HG03066 (cell line): Measurements from ENCODE around the gene SAMD10.
"Not testable (repeated sequence)": the region's sequence is repeated elsewhere in the genome, so short reads cannot be mapped to it uniquely, and the experiment has no call there.

Experiments
- ATAC-seq: cut with Tn5 transposase; IDR thresholded peaks from one replicate; pipeline ENCODE4 v1.9.1; 2021; ENCODE audit warnings: low read depth; ENCODE audit not compliant: unreplicated experiment

Gene SAMD10

DNA sequence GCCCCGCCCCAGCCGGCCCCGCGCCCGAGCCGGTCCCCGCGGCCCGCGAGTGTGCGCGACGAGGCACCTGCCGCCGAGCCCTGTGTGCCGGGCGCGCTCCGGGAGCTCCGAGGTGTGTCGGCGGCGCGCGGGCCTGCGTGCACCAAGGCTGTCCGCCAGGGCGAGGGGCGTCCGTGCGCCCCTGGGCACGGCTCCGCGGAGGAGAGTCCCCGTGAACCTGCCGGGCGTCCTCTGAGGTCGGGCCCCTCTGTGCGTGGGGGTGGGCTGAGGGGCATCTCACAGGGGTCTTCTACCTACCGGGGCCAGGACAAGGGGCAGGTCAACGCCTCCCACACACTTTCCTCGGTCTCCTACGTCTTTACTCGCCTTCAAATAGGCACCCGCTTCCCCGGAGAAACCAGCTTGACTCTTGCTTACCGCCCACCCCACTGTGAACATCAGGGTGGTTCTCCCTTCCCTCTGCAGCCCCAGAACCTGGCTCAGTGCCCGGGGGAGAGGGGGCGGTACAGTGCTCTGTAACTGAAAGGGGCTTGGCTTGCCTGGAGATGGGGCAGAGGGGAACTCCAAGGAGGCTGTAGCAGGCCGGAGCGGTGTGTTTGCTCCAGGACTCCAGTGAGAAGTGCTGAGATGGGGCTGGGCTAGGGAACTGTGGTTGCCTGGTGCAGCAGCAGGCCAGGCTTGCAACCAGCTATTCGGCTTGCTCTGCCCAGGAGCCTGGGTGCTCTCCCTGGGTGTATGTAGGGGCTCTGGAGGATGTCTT, at the start of gene SAMD10:
SAMD10 (minus strand) TSS at position 86 of the 760 bp plus-strand sequence. CDS start 175 bp downstream, outside the sequence.
- no peak for ATAC-seq

DNA sequence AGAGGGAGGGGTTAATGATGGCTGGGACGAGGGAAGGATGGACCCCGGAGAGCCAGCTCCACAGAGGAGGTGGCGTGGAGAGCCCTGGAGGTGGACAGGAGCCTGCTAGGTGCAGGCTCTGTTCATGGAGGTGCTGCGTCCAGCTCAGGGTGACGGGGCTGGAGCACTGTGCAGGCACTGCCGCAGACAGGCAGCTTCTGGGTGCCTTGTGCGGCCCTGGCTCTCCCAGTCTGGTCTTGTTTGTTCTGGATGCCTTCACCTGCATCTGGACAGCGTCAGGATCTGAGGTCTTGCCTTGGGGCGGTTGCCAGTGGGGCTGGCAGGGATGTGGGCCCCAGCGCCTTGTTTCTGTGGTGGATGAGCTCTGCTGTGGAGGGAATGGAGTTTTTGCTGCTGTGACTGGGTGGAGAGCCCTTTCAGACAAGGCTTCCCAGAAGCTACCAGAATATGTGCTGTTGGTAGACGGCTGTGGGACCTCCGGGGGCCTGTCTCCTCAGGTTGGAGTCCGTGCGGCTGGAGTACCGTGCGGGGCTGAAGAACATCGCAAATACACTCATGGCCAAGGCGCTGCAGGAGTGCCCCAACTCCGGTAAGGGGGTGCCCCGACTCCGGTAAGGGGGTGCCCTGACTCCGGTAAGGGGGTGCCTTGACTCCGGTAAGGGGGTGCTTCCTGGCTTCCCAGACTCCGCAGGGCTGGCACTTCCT, 48.7 kb upstream of the SAMD10 start:
- no peak for ATAC-seq

DNA sequence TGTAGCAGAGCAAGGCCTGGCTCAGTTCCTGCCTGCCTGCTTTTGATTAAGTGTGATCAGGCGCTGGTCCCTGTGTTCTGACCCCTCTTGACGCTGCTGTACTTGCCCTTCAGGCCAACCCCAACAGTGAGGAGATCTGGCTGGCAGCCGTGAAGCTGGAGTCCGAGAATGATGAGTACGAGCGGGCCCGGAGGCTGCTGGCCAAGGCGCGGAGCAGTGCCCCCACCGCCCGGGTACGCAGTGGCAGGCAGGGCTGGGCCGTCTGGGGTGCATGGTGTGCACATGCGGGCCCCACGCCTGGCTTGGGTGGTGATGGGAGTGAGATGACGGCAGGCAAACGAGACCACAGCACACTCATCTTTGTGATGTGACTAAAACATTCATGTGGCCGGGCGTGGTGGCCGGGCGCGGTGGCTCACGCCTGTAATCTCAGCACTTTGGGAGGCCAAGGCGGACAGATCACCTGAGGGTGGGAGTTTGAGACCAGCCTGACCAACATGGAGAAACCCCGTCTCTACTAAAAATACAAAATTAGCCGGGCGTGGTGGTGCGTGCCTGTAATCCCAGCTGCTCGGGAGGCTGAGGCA, 46.5 kb upstream of the SAMD10 start:
- no peak for ATAC-seq

DNA sequence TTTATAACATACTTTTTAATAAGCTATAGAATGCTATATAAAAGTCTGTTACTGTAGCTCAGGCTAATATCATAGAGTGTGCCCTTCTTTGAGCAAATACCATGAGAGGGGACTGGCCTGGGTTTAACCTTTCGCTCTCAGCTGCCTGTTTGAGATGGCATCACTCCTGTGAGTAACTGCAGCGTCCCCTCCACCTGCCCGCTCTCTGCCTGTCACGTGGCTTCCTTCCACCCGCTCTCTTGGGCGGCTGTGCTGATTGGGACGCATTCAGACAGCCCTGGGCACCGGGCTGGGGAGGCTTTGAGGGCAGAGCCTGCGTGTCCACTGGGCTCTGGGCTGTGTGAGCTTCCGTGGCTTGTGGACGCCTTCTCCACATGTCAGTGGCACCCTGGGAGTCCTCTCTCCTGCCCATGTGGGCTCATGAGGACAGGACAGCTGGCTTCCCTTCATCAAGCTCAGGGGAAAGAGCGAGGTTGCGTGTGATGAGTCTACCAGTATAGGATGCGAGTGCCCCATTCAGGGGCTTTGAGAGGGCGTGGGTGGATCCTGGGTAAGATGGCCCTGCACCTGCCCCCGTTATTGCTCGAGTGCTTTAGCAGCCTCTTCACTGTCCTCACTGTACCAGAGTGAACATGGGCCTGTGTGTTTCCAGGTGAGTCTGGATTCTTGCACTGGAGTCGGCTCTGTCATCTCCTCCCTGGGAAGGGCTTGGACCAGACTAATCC, 45.8 kb upstream of the SAMD10 start:
- no peak for ATAC-seq

DNA sequence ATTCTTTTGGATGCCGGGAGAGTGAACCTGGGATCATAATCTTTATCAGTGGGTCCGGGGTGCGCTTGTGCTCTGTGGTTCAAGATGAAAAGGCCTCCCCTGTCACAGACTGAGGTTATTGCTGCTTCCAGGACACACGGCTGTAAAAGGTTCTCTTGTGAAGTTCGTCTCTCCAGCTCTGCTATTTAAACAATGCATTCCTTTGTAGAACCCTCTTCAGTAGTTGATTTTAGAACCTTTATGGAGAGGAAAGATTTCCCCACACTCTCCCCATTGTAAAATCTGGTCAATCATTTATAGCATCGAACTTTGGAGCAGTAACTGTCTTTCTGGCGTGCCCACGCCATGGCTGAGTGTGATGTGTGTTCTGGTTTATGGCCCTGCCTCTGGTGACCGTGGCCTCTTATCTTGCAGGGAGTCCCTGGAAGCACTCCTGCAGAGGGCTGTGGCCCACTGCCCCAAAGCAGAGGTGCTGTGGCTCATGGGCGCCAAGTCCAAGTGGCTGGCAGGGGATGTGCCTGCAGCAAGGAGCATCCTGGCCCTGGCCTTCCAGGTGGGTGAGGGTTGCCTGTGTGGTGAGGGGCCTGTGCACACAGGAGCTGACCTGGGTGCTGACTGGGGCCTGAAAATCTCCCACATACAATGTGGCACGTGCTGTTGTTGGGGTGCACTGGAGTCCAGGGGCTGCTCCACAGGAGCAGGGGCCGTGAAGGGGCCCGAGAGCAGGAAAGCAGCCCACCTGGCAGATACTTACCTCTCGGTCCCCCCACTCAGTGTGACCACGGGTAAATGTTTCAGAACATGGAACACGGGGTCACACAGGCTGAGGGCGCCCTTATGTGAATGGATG, 44.9 kb upstream of the SAMD10 start:
- ATAC-seq, result no peak

DNA sequence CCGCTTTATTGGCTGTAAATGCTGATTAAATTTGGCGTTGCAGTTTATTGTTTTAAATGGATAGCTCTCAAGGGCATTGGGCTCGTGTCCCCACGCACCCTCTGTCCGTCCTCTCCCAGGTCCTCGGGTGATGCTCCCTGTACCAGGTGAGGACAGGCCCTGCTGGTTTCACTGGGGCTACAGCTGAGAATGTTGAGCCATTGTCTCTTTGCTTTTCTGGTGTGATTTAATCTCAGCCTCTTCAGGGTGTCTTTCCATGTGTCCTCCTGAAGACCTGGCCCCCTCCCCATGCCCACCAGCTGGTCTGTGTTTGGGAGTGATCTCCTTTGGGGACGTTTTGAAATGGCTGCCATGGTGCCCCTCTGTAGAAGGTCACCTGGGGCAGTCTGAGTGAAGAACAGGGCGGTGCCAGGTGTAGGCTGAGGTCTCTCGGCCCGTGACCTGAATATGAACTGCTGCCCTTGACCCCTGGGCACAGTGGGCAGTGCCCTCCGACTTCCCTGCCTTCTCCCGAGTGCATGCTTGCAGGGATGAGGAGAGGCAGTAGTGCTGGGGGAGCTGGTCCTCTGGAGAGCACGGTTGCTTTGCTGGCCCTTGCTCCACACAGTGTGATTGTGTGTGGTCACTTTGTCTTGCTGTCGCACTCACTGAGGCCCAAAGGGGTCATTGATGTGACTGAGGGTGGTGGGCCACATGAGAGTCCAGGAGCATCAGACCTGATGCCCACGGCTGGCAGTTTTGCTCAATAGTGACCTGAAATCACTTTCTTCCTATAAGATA, 44.1 kb upstream of the SAMD10 start:
- ATAC-seq, result no peak

DNA sequence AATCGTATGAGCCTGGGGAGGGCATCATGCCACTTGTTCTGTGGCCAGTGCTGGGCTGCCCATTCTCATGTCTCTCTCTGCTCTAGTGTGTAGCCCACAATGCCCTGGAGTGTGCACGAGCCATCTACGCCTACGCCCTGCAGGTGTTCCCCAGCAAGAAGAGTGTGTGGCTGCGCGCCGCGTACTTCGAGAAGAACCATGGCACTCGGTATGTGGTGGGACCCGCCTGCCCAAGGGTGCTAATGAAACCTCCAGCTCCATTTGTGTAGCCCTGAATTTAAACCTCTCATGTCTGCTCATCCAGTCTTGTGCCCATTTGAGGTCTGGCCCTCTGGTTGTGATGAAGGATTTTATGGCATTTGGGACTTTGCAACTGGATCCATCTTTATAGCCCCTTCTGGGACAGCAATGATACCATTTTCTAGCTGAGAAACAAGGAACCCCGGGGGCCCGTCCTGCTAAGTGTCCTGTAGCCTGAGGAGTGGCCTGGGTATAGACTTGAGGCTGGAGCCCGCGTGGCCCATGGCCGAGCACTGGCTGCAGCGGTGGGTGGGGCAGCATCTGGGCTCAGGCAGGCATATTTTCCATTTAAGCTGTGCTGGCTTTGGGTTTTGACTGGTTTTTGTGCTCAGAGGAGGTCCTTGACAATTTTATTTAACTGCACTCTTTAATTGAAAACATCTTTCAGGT, 43.4 kb upstream of the SAMD10 start:
- no peak for ATAC-seq

DNA sequence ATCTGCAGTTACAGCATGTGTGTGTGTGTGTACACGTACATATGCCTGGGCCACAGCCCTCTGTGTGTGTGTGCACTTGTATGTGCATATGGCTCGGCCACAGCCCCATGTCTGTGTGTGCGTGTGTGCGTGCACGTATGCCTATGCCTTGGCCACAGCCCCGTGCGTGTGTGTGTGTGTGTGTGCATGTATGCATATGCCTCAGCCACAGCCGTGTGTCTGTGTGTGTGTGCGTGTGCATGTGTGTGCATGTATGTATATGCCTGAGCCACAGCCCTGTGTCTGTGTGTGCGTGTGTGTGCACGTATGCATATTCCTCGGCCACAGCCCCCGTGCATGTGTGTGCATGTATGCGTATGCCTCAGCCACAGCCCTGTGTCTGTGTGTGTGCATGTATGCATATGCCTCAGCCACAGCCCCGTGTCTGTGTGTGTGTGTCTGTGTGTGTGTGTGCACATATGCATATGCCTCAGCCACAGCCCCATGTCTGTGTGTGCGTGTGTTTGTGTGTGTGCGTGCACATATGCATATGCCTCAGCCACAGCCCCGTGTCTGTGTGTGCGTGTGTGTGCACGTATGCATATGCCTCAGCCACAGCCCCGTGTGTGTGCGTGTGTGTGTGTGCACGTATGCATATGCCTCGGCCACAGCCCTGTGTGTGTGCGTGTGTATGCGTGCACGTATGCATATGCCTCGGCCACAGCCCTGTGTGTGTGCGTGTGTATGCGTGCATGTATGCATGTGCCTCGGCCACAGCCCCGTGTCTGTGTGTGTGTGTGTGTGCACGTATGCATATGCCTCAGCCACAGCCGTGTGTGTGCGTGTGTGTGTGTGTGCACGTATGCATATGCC, 41.9 kb upstream of the SAMD10 start:
- ATAC-seq, result no peak

DNA sequence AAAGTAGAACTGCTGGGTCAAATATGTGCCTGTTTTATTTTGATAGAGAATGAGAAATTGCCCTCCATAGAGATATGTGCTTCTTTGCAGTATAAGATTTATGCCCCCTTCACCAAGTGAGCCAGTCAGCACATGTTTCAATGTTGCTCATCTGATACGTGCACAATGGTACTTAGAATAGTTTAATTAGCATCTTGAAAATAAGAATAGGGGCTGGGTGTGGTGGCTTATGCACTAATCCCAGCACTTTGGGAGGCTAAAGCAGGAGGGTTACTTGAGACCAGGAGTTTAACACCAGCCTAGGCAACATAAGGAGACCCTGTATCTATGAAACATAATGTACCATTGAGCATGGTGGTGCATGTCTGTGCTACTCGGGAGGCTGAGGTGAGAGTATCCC, 36.2 kb upstream of the SAMD10 start:
- no peak for ATAC-seq

DNA sequence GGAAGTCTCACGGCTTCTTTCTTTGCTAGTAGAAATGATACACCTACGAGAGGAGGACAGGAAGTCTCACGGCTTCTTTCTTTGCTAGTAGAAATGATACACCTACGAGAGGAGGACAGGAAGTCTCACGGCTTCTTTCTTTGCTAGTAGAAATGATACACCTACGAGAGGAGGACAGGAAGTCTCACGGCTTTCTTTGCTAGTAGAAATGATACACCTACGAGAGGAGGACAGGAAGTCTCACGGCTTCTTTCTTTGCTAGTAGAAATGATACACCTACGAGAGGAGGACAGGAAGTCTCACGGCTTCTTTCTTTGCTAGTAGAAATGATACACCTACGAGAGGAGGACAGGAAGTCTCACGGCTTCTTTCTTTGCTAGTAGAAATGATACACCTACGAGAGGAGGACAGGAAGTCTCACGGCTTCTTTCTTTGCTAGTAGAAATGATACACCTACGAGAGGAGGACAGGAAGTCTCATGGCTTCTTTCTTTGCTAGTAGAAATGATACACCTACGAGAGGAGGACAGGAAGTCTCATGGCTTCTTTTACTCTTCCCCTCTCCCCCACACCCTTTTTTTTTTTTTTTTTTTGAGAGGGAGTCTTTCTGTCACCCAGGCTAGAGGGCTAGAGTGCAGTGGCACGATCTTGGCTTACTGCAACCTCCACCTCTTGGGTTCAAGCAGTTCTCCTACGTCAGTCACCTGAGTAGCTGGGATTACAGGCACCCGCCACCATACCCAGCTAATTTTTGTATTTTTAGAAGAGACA, 33.1 kb upstream of the SAMD10 start:
- not testable (repeated sequence) for ATAC-seq

DNA sequence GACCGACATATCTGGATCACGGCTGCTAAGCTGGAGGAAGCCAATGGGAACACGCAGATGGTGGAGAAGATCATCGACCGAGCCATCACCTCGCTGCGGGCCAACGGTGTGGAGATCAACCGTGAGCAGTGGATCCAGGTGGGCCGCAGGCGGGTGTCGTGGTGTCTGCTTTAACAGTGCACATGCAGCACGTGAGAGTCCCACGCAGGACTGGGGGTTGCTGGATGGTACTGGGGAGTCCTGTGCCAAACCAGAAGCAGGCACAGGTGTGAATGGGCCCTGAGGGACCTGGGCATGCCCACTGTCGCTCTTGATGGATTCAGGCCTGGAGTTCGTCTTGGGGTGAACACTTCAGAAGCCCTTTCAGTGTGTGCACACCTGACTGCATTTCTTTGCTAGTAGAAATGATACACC, 31.9 kb upstream of the SAMD10 start:
- ATAC-seq, result no peak

DNA sequence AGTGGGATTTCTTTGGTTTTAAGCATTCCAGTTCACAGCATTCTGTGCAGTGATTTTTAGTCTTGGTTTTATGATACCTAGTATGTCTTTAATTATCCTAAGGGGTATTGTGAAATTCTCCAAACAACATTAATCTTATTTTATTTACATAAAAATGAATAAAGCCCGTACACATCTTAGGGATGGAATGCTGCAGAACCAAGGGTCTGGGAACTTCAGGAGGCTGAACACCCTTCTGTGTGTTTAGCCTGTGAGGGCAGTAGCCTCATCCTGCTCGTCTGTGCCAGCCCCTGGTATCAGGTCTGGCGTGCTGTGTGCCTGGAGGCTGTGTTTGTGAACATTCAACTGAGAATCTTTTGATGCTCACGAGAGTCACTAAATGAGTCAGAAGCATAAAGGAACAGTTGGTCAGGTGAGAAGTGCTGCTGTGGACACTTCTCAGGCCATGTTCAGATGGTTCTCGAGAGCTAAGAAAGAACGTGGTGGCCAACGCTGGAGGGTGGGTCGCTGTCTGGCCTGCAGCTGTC, 31.3 kb upstream of the SAMD10 start:
- ATAC-seq, result no peak

DNA sequence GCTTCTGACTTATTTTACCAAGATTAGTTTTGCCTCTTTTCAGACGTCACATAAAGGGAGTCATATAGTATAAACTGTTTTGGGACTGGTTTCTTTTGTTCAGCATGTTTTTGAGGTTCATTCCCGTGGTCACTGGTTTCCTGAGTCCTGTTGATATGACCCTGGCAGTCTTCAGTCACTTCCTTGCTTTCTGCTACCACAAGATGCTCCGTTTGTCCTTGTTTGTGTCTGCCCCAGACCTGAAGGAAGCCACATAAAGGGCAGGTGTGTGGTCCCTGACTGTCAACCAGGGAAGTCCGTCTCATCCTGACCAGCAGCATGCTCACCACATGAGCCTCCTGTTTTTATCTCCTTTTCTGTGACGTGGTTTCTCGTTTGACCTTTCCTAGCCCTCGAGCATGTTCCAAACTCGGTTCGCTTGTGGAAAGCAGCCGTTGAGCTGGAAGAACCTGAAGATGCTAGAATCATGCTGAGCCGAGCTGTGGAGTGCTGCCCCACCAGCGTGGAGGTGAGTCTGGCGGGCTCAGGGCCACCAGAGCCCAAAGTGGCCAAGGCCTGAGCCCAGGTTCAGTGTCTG, 30.5 kb upstream of the SAMD10 start:
- ATAC-seq, result no peak

DNA sequence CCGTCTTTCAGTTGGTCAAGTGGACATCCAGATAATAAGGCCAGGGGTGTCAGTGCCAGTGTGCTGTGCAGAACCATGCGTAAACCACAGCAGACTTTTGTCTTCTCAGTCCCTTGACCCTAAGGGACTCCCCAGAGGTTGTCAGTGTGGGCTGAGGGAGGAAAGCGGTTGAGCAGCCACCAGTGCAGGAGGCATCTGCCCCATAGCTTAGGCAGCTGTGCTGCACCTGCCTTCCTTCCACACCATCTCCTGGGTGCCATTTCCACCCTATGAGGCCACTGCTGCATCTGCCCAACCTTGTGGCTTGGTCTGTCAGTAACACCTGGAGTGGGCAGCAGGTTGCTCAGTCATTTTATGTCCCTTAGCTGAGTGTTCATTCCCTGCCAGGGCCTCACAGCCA, 27.5 kb upstream of the SAMD10 start:
- no peak for ATAC-seq

DNA sequence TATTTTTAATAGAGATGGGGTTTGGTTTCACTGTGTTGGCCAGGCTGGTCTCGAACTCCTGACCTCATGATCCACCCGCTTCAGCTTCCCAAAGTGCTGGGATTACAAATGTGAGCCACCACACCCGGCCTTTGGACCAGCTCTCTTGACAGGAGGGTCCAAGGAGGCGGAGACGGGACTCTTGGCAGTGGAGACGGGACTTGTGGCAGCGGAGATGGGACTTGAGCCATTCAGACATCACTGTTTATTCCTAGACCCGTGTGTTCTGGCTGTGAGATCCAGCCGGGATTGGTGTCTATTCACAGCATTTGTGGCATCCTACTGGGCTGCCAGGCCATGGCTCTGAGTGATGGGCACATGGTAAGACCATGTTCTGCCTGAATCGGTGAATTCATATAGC, 27.0 kb upstream of the SAMD10 start:
- no peak for ATAC-seq

DNA sequence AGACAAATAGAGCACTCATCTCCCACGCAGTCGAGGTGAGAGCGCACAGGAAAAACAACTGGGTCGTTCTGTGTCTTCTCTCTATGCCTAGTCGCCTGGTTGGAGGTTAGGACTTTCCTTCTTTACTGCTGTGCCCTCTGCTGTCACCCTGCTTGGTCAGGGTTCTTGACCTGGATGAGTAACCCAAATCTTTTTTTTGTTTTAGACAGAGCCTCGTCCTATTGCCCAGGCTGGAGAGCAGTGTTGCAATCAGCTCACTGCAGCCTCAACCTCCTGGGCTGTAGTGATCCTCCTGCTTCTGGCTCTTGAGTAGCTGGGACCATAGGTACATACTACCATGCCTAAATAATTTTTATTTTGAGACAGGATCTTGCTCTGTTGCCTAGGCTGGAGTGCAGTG, 26.0 kb upstream of the SAMD10 start:
- ATAC-seq, result no peak
